Left kidney (tissue), 2 donors: ENCODE results near the gene SCLY. TPM values are rescaled to one million over a fixed set of nuclear protein-coding genes. Genes with fewer than 3 reads are reported as not detected.

Experiments used
- DNase-seq: peaks from one replicate; pipeline ENCODE4 v3.0.0-alpha.2; 2013
- polyA plus RNA-seq: library from polyadenylated mRNA; unstranded; fragments of 120-200 nt; gene quantifications from one replicate; pipeline ENCODE4 v1.2.1, GENCODE V29; 2013; ENCODE audit not compliant: insufficient read length

The SCLY gene
- polyA plus RNA-seq, 1 donor: 34.0 TPM

DNA sequence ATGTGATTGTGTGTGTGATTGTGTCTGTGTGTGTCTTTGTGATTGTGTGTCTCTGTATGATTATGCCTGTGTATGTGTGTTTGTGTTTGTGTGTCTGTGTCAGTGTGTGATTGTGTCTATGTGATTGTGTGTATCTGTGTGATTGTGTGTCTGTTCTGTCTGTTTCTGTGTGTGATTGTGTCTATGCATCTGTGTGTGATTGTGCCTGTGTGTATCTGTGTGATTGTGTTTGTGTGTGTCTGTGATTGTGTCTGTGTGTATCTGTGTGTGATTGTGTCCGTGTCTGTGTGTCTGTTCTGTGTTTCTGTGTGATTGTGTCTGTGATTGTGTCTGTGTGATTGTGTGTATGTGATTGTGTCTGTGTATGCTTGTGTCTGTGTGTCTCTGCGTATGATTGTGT lies 65.5 kb downstream of the SCLY start:
- no peak for DNase-seq

DNA sequence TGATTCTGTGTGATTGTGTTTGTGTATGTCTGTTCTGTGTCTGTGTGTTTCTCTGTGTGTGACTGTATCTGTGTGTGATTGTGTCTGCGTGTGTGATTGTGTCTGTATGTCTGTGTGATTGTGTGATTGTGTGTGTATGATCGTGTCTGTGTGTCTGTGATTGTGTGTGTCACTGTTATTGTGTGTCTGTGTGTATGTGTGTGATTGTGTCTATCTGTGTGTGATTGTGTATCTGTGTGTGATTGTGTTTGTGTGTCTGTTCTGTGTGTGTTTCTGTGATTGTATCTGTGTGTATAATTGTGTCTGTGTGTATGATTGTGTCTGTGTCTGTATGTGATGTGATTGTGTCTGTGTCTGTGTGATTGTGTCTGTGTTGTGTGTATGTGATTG lies 66.0 kb downstream of the SCLY start:
- no peak for DNase-seq

DNA sequence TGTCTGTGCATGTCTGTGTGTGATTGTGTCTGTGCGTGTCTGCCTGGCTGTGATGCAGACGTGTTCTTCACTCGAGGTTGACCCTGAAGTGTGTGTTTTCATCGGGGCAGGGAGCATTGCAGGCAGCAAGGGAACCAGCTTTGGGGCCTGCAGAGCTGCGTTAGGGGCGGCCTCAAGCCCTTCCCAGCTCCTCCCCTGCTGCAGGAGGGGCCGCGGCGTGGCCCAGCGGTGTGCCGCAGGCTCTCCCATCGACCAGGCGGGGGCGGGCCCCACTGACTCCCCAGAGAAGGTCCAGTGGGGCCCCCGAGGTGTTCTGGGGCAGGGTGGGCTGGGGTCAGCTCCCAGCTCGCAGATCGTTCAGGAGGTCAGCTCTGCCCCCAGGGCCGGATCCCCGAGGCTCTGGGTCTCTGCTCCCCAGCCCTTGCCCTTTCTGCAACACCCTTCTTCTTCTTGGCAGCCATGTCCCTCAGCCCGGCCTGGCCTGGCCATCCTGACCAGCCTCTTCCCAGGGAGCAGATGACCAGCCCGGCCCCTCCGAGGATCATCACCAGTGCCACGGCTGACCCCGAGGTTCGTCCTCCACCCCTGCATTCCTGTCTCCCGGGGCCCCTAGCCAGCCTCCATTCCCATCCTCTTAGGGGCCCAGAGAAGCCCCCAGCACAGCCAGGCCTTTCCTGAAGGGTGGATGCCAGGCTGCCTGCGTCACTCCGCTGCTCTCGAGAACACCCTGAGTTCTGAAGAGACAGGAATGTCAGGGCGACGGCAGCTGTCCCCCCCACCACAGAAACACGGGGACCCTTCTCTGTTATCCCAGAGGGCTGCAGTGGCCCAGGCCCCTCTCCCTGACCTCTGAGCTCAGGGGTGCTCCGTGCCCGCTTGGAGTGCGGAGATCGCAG lies 66.6 kb downstream of the SCLY start:
- peak; percentile 67 for DNase-seq

DNA sequence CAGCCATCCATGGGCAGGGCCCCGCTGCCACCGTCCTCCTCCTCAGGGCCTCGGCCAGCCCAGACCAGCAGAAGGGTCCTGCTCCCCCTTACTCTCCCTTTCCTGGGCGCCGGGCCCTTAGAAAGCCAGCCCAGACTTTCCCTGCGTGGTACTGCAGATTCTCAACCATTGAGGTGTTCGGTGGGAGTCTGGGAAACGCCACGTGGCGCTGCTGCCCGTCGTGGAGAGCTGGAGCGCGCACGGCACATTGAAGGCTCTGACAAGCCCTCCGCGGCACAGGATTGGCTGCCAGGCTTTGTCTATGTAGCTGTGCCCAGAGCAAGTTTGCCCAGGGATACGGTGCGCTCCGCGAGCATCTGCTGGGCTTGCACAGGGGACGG lies 67.2 kb downstream of the SCLY start:
- DNase-seq: no peak

DNA sequence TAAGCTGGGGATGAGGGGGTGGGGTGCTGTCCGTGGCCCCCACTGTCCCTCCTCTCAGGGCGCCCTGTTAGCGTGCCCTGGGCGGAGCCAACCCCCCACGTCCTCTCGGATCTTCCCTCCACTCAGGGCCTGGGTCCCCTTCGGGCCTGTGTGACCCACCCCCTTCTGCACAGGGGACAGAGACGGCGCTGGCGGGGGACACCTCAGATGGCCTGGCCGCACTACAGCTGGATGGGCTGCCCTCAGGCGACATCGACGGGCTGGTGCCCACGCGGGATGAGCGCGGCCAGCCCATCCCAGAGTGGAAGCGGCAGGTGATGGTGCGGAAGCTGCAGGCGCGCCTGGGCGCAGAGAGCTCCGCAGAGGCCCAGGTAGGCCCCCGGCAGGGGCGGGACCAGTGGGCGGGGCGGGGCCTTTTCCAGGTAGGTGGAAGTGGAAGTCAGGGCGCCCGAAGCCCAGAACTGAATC lies 67.8 kb downstream of the SCLY start:
- no peak for DNase-seq

DNA sequence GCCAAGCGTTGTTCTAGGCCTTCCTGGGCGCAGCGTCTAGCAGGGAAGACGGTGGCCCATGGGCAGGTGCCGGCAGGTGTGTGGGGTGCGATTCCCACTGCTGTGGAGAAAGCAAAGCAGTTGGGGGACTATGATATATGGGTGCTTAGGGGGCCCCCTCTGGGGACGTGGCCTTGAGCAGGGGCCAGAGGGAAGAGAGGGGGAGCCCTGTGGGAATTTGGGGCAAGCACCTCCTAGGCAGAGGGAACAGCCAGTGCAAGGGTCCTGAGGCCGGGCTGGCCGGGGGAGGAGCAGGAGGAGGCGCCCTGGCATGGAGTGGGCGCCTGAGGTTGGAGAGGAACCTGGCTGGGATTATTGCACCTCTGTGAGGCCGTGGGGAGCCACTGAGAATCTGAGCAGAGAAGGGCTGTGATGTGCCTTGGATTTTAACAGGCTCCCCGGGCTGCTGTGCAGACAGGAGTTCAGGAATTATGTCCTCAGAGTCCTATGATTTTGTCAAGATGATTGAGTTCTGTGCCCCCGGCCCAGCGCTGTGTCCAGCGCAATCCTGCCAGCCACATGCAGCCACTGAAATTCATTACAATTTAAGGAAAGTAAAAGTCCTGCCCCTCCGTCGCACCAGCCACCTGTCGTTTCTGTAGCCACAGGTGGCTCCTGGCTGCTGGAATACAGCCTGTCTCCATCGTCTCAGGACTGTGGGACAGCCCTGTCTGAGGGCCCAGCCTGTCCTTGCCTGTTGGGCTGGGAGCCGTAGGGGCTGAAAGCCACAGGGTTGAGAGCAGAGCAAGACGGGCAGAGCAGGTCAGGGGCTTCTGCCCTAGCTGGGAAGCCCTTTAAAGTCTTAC lies 68.6 kb downstream of the SCLY start:
- no peak for DNase-seq

DNA sequence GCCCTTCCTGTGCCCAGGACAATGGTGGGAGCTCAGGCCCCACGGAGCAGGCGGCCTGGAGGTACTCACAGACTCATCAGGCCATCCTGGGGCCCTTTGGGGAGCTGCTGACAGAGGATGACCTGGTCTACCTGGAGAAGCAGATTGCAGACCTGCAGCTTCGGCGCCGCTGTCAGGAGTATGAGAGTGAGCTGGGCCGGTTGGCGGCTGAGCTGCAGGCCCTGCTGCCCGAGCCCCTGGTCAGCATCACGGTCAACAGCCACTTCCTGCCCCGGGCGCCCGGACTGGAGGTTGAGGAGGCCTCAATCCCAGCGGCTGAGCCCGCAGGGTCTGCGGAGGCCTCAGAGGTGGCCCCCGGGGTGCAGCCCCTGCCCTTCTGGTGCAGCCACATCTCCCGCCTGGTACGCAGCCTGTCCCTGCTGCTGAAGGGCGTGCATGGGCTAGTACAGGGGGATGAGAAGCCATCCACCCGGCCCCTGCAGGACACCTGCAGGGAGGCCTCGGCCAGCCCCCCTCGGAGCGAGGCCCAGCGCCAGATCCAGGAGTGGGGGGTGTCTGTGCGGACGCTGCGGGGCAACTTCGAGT lies 69.4 kb downstream of the SCLY start:
- DNase-seq: no peak

DNA sequence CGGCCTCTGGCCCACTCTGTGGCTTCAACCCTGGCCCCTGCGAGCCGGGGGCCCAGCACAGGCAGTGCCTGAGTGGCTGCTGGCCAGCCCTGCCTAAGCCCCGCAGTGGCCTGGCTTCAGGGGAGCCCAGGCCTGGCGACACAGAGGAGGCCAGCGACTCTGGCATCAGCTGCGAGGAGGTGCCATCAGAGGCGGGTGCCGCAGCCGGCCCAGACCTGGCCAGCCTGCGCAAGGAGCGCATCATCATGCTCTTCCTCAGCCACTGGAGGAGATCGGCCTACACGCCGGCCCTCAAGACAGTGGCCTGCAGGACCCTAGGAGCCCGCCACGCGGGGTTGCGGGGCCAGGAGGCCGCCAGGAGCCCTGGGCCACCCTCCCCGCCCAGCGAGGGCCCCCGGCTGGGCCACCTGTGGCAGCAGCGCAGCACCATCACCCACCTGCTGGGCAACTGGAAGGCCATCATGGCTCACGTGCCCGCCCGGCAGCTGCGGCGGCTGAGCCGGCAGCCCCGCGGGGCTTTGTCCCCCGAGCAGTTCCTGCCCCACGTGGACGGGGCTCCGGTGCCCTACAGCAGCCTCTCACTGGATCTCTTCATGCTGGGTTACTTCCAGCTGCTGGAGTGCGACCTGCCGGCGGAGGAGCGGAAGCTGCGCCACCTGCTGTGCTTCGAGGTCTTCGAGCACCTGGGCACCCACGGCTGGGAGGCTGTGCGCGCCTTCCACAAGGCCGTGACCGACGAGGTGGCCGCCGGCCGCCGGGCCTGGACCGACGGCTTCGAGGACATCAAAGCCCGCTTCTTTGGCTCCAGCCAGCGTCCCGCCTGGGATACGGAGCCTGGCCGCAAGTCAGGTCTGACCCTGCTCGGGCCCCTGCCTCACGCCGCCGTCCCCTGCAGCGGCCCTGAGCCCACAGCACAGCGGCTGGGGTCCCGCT lies 70.2 kb downstream of the SCLY start:
- no peak for DNase-seq

DNA sequence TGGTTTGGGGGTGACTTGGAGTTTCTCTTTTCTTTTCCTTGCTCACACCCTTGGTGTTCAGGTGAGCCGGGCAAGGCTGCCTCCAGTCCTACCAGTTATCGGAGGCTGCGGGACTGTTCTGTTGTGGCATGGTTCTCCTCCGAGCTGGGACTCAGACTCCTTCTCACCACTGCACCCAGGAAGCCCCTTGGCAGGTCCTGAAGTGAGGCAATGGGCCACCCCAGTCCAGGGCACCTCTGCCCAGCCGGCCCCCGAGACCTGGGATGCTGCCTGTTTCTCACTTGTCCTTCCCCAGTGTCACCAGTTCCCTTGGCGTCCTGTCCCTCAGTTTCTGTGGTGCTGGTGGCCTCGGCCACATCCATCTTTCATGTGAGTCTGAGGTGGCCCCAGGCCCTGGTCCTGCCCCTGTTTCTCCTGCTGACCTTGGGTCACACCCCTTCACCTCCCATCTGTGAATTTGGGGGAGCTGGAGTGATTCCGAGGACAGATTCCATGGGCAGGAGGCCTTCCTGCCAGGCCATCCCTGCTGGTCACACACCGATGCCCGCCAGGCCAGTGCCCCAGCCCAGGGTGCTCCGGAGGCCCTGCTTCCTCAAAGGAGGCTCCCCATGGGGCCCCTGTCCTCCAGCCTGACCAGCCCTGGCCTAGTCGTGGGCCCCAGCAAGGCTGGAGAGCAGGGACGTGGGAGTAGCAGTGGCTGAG lies 71.1 kb downstream of the SCLY start:
- DNase-seq: no peak

DNA sequence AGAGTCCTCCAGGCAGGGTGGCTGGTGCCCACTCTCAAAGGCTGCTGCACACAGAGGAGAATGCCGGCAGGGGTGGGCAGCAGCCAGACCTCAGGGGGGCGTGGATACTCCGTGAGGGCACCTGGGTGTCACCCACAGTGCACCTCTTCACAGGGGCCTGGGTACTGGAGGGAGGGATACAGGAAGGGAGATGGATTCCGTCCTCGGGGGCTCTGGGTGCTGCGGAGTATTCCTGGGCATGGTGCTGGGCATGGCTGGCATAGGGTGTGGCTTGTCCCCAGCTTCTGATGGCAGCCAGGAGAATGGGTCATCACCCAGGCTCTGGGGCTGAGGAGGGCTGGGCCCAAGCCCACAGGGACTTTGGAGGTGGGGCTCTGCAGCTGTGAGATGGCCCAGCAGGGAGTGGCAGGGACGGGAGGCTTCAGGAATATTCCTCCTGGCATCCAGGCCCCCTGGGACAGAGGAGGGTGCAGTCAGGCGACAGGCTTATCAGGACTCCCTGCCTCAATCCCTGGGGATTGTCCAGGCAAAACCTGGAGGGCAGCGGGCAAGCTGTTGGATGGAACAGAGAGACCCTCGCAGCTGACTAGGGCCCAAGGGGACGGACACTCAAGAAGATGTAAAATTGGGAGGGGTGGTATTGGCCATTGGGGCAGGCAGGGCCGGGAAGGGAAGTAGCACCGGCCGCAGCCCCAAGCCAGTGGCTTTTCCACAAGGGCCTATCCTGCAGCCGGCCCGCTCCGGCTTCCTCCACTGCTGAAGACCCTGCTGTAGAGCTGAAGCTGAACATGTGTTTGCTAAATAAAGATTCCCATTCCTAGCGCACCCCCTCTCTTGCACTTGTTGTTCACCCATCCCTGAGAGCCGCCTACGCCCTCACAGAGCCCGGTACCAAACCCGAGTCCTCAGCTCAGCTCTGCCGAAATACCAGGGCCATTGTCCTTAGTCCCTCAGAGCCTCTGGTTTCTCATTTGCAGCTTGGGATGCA lies 72.0 kb downstream of the SCLY start:
- DNase-seq: no peak

DNA sequence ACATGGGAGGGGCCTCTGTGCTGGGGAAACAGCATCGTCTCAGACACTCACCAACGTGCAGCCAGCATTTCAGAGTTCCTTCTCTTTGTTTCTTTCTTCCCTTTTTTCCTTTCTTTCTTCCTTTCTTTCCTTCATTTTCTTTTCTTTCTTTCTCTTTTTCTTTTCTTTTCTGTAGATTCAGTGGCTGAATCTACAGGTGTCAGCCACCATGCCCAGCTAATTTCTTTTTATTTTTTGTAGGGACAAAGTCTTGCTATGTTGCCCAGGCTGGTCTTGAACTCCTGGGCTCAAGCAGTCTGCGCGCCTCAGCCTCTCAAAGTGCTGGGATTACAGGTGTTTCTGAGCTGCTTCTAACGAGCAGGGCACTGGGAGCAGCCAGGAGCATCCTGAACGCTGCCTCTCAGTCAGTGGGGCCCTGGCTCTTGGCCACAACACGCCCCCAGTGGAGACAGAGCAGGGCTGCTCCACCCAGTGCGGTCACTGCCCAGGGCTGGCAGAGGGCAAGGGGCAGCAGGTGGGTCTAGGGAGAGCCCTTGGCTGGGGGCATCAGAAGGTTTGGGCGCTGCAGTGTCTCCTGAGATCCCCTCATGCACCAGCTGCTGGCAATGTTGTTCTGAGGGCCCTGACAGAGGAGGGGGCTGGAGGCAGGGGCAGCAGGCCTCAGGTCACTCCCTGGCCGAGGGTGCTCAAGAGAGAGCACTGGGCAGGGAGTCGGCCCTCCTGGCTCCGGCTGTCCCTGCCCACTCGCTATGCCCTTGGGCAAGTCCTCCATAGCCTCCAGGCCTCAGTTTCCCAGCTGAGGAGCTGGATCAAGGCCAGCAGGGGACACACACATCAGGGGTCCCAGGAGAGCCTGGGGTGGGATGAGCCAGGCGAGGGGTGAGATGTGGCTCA lies 72.9 kb downstream of the SCLY start:
- no peak for DNase-seq

DNA sequence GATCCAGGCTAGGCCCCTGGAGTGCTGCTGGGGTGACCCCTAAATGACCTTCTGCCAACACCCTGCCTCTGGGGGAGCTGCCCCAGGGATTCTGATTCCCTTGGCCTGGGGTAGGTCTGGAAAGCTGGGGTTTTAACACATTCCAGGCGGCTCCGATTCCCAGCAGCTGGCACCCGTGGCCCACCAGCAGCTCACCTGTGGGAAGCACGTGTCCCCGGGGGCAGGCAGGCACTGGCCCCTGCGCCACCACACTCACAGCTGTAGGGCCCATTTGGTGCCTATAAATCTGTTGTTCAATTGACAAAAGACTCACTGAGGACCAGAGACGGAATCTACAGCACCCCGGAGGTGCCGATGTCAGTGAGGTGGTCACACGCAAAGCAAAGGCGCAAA lies 73.6 kb downstream of the SCLY start:
- DNase-seq: no peak

DNA sequence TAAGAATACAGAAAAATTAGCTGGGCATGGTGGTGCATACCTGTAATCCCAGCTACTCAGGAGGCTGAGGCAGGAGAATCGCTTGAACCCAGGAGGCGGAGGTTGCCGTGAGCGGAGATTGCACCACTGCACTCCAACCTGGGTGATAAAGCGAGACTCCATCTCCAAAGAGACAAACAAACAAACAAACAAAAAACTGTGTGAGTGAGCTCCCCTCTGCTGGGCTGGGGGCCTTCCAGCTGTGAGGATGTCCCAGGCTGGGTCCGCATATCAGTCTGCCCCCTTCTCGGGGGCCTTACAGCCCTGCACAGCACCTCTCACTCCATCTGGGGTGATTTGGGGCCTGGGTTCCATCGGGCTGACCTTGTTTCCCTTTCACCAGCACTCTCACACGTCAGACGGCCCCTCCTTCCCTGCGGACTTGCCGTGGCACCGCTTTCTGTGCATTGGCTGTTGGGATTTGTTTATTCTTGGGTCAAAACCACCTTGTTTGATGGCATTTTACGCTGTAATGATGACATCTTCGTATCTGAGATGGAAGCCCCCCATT lies 74.9 kb downstream of the SCLY start:
- no peak for DNase-seq

DNA sequence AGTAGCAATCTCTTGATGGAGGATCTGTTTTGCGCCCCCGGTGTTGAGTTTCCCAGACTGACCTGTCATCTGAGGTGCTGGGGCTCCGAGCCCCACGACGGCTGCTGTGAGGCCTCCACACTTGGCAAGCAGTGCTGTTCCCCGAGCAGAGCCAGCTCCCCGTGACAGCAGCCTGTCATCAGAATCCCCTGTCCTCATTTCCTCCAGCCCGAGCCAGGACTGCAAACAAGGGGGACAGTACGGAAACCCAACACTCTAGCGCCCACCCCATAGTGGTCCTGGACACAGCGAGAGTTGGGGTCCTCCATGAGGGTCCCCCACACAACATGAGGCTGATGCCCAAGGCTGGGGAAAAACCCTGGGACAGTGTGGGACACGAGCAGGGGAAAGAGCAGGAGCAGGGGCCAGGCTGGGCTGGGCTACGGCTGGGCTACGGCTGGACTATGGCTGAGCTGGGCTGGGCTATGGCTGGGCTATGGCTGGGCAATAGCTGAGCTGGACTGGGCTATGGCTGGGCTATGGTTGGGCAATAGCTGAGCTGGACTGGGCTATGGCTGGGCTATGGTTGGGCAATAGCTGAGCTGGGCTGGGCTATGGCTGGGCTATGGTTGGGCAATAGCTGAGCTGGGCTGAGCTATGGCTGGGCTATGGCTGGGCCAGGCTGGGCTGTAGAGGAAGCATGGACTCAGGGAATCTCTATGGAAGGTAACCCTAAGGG lies 76.2 kb downstream of the SCLY start:
- no peak for DNase-seq

DNA sequence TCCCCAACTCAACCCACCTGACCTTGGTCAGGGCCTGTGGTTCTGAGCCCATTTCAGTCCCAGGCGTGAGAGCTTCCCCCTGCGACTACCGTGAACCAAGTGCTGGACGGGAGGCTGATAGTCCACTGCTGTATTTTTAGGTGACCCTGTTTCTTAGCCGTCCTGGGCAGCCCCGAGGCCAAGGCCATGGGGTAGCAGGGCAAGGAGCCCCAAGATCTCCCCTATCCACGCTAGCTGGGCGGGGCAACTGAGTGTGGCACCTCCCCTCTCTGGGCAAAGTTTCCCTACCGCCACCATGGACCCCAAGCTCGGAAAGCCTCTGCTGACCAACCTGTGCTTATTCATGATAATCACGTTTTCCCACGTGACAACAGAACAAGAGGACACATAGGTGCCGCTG lies 77.1 kb downstream of the SCLY start:
- DNase-seq: no peak

DNA sequence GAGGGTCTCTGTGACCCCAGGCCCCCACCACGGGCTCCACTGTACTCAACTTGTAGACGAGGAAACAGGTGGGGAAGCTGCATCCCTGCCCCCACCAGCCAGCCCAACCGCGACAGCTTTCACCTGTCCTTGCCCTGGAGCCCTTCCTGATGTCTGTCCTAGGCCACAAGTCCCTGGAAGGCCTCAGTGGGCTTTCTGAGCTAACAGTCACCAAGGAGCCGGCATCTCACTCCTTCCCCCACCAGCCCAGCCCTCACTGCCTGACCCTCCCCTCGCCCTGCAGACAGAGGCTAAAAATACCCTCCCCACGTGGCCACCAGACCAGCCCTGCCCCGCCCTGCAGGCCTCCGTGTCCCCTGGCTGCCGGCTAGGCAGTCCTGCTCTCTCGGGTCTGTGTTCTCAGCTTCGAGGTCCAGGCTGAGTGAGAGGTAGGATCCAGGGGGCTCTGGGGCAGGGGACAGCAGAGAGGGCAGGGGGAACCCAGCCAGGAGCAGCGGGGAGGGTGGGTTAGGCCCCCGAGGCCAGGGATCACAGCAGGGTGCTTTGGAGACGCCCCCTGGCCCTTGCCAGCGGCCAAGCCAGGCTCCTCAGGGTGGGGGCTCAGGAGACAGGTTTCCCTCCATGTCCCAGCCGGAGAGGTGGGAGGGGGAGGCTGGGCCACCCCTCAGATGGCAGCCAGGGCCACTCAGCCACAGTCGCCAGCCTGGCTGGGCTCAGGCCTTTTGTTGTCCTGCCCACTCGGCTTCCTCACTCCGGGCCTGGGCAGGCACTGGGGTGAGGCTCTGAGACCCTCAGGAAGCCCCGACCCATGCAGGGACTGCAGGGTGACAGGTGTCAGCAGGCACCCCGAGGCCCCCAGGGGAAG lies 77.8 kb downstream of the SCLY start, which contains the start of gene KLHL30:
KLHL30 (plus strand) TSS at position 338 of the 865 bp plus-strand sequence. CDS start 2,087 bp downstream, outside the sequence.
- no peak for DNase-seq
